HG02588 (cell line): ENCODE results near the gene ZSCAN2.
"Not testable (repeated sequence)": the region's sequence is repeated elsewhere in the genome, so short reads cannot be mapped to it uniquely, and the experiment has no call there.

ENCODE experiments used
- ATAC-seq: cut with Tn5 transposase; IDR thresholded peaks from one replicate; pipeline ENCODE4 v1.9.1; 2021; ENCODE audit warnings: mild to moderate bottlenecking, moderate library complexity; ENCODE audit not compliant: unreplicated experiment

Gene ZSCAN2

DNA sequence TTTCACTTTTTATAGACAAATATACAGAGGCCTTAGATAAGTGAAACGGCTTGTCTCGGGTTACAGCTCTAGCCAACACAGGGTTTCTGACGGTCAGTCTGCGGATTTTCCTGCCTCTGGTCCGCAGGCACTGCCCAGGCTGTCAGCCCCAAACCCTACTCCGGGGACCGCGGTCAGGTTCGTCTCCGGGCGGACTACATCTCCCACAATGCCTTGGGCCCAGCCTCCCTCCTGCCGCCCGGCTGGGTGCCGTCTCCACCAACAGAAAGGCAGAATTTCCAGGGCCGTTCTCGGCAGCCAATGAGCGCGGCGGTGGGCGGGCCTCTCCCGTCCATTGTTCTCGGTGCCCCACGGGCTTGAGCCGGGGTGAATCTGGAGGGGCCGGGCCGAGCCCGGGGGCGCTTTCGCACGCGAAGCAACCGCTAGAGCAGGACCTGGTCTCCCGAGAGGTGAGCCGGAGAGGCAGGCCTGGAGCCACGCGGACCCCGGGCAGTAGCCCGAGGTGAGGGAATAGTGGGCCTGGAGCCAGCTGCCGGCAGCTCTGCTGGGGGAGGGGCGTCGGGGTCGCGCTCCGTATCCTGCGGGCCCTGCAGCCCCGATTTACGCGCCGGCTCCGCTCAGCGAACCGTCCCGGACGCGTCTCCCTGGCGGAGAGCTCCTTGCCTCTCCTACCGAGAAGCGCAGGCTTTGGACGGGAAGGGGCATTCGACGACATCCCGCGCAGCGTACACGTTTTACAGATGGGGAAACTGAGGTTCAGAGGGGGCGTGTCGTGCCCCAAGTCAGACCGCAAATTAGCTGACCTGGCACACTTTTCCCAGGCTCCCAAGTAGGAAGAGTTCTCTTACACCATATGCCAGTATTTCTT, at the start of gene ZSCAN2:
ZSCAN2 (plus strand) TSS at position 323 of the 868 bp plus-strand sequence. CDS start 2,919 bp downstream, outside the sequence.
- peak; percentile 92 for ATAC-seq

DNA sequence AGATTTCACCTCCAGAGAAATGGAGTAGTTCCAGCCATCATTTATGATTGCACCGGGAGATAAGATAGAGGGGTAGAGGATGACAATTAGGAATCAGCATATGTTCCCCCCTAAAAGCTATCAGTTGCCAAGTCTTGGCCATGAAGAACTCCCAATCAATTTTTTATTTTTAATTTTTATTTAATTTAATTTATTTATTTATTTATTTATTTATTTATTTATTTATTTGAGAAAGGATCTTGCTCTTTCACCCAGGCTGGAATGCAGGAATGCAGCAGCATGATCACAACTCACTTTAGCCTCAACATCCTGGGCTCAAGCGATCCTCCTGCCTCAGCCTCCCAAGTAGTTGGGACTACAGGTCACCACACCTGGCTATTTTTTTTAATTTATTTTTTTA, 49.2 kb upstream of the ZSCAN2 start:
- not testable (repeated sequence) for ATAC-seq

DNA sequence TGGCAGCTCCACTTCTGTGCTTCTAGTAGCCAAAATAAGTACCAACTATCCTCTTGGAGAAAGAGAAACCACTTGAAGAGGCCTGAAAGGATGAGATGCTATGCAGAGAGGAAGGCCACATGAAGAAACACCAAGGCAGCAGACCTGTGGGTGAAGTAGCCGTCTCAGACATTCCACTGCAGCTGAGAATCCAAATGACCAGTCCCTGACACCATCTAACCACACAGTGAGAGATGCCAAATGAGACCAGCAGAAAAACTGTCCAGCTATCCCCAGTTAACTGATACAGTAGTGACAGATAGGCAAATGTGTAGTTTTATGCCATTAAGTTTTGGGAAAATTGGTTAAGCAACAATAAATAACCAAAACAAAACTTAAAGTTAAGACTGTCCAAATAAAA, 47.9 kb upstream of the ZSCAN2 start:
- ATAC-seq: no peak

DNA sequence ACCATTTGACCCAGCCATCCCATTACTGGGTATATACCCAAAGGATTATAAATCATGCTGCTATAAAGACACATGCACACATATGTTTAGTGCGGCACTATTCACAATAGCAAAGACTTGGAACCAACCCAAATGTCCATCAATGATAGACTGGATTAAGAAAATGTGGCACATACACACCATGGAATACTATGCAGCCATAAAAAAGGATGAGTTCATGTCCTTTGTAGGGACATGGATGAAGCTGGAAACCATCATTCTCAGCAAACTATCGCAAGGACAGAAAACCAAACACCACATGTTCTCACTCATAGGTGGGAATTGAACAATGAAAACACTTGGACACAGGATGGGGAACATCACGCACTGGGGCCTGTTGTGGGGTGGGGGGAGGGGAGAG, 44.1 kb upstream of the ZSCAN2 start:
- not testable (repeated sequence) for ATAC-seq

DNA sequence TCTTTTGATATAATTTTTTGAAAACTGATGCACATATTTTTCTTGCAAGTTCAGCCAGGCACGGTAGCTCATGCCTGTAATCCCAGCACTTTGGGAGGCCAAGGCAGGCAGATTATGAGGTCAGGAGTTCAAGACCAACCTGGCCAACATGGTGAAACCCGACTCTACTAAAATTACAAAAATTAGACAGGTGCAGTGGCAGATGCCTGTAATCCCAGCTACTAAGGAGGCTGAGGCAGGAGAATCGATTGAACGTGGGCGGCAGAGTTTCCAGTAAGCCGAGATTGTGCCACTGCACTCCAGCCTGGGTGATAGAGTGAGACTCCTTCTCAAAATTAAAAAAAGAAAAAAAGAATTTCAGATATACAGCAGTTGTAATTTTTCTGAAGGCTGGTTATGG, 32.8 kb upstream of the ZSCAN2 start:
- ATAC-seq: not testable (repeated sequence)

DNA sequence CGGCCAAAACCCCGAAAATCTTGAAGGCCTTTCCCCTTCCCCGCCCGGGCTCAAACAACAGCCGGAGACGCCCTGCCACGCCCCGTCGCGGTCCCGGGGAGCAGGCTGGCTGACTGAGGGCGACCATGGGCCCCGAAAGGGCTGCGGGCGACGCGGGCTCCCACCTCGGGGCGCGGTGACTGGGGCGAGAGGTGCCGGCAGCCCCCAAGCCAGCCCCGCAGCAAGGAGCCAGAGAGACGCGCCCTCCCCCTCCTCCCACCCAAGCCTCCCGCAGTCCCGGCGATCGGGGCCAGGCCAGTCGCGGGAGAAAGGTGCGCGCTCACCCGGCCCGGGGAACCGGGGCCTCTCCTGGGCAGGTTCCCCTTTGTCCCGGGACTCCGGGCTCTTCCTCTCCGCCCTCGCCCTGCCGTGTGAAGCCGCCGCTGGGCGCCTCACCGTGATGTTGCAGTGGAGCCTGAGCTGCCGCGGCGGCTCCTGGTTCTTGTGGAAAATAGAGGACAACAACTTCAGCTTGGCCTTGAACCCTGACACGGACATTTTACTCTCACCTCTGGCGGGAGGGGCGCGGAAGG, 30.6 kb upstream of the ZSCAN2 start:
- ATAC-seq: no peak

DNA sequence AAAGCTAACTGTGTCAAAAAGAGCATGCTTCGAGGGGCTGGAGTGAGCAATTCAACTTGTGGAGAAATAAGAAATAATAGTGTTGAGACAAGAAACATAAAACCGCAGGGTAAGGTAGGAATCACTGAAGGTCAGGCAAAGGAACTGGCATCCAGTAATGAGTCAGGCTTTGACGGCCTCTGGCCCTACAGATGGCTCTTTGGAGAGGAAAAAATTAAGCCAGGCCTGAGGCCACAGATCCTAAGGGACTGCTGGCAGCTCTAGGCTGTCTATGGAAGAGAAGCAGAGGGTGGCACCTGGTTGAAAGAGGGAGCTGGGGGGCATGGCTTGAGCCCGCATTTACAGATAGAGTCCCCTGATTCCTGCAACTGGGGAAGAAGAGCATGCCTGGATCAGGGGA, 28.6 kb upstream of the ZSCAN2 start:
- no peak for ATAC-seq

DNA sequence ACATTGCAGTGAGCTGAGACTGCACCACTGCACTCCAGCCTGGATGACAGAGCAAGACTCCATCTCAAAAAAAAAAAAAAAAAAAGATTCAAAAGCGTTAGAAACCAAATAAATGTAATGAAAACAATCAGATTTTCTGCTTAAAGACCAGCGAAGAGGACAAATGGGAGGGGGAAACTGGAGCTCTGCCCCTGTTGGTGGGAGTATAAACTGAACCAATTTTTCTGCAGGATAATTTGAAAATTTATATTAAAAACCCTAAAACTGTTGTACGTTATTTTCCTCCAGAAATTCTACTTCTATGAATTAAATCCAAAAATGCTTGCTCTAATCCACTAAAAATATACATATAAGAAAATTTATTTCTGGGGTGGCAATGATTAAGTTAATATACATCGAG, 25.3 kb upstream of the ZSCAN2 start:
- no peak for ATAC-seq

DNA sequence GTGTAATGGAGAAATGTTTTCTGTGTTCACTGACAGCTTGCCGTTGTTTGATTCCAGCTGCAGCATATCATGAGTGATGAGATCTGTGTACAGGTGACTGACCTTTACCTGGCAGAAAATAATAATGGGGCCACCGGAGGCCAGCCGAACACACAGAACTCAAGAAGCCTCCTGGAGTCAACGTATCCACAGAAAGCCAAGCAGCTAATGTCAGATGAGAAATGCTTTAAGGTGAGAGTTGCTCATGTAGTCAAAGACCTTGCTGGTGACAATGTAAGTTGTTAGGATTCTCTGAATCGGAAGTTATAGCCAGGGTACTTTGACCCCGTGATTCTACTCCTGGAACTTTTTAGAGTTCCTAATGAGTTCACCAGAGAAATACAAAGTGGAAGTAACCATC, 22.9 kb upstream of the ZSCAN2 start:
- ATAC-seq: not testable (repeated sequence)

DNA sequence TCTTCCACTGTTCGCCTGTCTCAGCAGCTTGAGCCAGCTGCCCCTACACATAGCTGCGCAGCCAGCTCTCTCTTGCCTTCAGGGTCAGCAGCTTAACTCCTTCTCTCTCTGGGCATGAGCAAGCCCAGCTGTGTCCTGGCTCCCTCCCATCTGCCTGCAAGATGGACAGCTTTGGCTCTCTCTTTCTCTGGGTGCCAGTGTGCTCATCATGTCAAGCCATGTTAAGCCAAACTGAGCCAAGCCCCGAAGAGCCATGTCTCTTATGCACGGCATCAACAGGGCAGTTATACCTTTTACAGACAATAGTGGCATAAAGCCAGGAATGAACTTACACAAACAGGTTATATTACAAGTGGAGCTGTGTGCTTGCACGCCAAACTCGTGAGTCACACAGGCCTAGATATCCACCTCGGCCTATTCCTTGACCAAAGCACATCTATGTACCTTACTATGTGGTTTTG, 21.5 kb upstream of the ZSCAN2 start:
- not testable (repeated sequence) for ATAC-seq

DNA sequence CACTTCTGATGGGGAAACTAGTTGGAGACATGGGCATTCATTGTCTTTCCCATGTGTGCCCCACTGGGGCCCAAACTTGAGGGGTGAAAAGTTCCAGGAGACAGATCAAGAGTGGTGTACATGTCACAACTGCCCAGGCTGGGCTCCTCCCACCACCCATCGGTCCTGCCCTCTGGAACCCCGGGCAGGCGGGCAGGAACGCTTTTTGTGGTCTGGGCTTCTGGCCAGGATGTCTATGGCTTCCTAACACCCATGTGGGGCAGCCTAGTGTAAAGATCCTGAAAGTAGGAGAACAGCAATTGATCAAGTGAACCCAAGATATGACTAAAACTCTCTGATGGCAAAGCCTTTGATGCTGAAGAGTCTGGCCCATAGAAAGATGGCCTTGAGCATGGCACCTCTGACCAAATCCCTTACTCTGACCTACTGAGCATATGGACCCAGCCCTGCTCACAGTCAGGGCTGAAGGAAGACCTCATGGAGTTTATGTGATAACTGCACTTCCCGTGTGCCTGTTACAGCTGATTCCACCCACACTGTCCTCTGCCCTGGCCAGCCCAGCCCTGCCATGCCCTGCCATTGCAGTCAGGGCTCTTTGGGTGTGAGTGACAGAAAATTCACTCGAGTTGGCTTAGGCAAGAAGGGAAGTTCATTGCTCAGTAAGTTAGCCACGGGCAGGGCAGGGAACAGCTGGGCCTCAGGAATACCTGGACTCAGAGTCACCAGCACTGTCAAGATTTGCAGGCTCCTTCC, 19.0 kb upstream of the ZSCAN2 start:
- ATAC-seq: not testable (repeated sequence)

DNA sequence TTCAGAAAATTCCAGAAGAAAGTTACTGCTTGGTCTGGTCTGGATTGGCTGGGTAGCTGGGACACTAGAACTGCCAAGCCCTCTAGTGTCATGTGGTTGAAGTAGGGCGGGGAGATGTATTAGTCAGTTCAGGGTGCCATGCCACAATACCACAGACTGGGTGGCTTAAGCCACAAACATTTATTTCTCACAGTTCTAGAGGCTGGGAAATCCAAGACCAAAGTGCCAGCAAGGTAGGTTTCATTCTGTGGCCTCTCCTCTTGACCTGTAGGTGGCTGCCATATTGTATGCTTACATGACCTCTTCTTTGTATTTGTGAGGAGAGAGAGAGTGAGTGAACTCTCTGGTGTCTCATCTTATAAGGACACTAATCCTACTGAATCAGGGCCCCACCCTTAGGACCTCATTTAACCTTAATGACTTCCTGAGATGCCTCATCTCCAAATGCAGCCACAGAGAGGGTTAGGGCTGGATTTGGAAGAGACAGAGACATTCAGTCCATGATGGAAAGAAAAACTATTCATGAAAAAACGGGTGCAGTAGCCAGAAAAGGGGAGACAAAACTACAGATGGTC, 18.1 kb upstream of the ZSCAN2 start:
- no peak for ATAC-seq

DNA sequence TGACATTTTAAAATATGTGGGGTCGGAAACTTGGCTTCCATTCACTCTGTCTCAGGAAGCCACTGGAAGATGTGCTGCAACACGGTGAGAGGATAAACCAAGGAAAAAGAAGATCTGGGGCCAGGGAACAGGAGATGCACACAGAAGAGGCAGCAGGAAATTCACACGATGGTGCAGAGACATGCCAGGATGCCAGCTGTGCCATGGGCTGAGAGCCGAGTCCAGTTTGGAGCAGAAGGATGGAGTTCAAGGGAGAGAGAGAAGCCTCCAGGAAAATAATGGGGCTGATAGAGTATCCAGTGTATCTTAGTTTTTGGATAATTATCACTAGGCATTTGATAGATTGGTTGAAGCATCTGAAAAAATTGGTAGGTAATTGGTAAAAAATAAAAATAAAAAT, 16.9 kb upstream of the ZSCAN2 start:
- ATAC-seq: not testable (repeated sequence)

DNA sequence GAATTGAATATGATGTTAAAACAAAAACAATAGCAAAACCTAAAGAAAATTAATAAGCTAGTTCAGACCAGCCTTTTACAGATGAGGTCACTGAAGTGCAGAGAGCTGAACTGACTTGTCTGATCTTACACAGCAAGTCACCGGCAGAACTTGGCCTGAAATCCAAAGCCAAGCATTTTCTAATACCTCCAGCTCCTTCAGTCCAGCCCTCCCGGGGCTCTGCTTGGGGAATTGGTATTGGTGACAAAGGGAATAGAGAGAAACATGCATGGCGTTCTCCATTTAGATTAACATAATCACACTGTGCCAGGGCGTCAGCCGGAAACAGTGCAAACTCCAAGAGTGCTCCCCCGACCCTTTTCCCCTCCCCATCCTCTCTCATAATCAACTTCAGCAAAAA, 14.1 kb upstream of the ZSCAN2 start:
- no peak for ATAC-seq

DNA sequence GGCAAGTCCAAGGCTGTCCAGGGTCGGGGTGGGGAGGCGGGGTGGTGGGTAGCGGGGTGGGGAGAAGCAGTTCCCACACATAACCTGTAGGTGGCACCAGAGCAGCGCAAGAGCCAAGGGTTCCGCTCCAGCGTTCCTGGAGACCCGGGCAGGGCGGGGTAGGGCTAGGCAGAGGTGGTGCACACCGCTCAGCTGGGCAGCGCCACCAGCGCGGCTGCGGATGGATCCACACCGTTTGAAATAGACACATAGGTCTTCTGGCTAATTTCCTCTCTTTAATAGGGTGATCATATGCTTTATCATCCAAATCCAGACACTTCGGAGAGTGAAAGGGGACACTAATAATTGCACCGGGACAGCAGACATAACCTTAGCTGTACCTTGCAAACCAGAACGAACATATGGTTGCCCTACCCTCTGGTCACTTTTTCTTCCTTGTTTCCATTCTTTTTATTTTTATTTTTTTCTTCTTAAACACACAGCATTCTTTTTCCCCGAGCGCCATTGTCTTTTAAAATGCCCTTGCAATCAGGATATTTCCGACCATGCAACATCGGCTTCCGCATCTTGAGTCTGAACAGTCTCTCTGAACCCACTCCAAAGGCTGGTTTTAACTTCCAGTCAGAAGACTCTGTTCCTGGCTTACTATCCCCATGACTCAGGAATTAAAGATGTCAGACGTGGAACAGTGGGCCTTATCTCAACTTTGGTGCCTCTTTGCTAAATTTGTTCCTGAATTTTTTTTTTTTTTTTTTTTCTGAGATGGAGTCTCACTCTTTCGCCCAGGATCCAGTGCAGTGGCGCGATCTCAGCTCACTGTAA, 12.5 kb upstream of the ZSCAN2 start:
- ATAC-seq: peak; percentile 93

DNA sequence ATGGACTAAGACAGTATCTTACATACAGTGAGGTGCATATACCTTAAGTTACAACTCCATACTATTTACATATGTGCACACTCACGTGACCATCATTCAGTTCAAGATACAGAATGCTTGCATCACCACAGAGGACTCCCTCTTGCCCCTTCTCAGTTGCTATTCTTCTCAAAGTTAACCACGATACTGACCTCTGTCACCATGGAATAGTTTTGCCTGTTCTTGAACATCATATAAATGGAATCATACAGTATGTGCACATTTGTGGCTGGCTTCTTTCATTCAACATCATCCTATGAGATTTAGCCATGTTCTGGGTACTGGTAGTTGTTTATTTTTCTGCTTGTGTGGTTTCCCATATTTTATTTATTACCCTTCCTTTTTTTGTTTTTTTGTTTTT, 10.4 kb upstream of the ZSCAN2 start:
- ATAC-seq: no peak

DNA sequence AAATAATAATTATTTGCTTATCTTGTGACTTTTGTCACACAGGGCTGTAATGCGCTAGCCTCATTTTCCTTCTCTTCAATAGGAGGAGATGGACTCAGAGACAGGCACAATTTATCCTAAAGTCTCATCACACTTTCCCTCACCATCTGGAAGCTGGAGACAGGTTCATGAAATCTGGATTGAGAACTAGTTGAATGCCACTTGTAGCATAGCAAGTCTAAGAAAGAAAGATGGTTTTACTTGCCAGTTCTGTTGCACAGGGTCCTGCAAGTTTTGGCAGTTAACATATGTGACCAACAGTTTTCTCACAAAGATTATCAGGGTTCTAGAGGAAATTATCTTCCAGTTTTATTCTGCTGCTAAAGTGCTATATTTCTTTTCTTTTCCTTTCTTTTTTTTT, 9.0 kb upstream of the ZSCAN2 start:
- ATAC-seq: no peak

DNA sequence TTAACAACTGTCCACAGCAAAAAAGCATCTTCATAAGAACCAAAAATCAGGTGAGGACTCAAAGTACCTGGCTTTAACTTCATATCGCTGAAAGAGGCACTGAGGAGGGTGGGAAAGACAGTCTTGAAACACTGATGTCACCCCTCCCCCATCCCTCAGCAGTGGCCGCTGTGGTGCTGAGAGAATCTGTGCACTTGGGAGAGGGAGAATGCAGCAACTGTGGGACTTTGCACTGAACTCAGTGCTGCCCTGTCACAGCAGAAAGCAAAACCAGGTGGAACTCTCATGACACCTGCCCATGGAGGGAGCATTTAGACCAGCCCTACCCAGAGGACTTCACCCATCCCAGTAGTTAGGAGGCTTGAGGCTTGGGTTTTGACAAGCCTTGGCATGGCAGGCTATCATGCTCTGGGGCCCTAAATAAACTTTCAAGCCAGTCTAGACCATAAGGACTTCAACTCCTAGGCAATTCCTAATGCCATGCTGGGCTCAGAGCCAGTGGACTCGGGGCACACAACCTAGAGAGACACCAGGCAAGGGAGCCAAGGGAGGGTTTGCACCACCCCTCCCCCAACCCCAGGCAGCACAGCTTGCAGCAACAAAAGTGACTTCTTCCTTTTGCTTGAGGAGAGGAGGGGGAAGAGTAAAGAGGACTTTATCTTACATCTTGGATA, 6.1 kb upstream of the ZSCAN2 start:
- no peak for ATAC-seq

DNA sequence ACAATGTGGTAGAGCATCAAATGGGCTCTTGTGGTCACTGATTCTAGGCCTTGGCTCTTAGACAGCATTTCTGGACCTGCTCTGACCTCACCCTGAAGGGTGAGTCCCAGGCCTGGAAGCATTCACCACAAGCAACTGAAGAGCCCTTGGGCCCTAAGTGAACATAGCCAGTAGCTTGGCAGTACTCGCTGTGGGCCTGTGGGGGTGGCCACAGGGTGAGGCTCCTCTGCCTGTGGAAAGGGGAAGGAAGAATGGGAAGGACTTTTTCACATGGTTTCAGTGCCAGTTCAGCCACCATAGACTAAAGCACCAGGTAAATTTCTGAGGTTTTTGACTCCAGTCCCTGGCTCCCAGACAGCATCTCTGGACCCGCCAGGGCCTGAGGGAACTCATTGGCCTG, 5.1 kb upstream of the ZSCAN2 start:
- no peak for ATAC-seq

DNA sequence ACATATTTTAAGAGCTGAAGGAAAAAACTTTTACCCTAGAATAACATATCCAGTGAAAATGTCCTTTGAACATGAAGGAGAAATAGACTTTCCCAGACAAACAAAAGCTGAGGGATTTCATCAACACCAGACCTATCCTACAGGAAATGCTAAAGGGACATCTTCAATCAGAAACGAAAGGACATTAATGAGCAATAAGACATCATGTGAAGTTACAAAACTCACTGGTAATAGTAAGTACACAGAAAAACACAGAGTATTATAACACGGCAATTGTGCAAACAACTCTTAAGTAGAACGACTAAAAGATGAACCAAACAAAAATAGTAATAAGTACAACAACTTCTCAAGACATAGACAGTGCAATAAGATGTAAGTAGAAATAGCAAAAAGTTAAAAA, 3.5 kb upstream of the ZSCAN2 start:
- ATAC-seq: no peak
